ENCODE measurements around the gene FAM76B. TPM values are rescaled to one million over a fixed set of nuclear protein-coding genes. Genes with fewer than 3 reads are reported as not detected.

The FAM76B gene
- total RNA-seq, 1 donor from 2014 or later, result 139 TPM

GRCh38 chr11:95791709-95792033 lies 2.1 kb upstream of the FAM76B start:
- H3K4me3 ChIP-seq, result peak overlapping the region; percentile 100
- H3F3A ChIP-seq (ENCODE audit: low read depth), result peaks cover 26% of the 10 kb centered on the region
- no peaks in the 10 kb centered on the region for H3K27me3 ChIP-seq
- Mint-ChIP-seq H3K36me3 (peaks cover 8% of the 10 kb centered on the region), H3K4me1 (peaks cover 34% of the 10 kb centered on the region), H3K27ac (no peak overlapping the region), H3K4me3 (peak overlapping the region; percentile 99), H3K27me3 (ENCODE audit: insufficient read depth, low read depth) (peaks cover 7% of the 10 kb centered on the region), H3K9me3 (no peaks in the 10 kb centered on the region)
- H3K4me1 ChIP-seq, result peaks cover 15% of the 10 kb centered on the region
- H3K36me3 ChIP-seq, result peaks cover 3% of the 10 kb centered on the region
- peak; percentile 11 for DNase-seq (ENCODE audit: low spot score)
- H3K27ac ChIP-seq, result no peak overlapping the region
- peak overlapping the region; percentile 93 for H3K9ac ChIP-seq
- H3K9me3 ChIP-seq (ENCODE audit: low read depth), result no peaks in the 10 kb centered on the region
- no peak overlapping the region for H2AFZ ChIP-seq (replicated peaks)
- H3K79me2 ChIP-seq (ENCODE audit: low read depth), result peaks cover 88% of the 10 kb centered on the region
- peak overlapping the region; percentile 95 for H3K4me2 ChIP-seq
- H4K20me1 ChIP-seq (ENCODE audit: low read depth), result peaks cover 67% of the 10 kb centered on the region
- no peak for TF ChIP-seq EZH2 (IDR thresholded peaks at IDR 0.05)
- TF ChIP-seq, protein P1, sequence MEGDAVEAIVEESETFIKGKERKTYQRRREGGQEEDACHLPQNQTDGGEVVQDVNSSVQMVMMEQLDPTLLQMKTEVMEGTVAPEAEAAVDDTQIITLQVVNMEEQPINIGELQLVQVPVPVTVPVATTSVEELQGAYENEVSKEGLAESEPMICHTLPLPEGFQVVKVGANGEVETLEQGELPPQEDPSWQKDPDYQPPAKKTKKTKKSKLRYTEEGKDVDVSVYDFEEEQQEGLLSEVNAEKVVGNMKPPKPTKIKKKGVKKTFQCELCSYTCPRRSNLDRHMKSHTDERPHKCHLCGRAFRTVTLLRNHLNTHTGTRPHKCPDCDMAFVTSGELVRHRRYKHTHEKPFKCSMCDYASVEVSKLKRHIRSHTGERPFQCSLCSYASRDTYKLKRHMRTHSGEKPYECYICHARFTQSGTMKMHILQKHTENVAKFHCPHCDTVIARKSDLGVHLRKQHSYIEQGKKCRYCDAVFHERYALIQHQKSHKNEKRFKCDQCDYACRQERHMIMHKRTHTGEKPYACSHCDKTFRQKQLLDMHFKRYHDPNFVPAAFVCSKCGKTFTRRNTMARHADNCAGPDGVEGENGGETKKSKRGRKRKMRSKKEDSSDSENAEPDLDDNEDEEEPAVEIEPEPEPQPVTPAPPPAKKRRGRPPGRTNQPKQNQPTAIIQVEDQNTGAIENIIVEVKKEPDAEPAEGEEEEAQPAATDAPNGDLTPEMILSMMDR (IDR thresholded peaks at IDR 0.05), result no peak
- TF ChIP-seq EZH2phosphoT487 (IDR thresholded peaks at IDR 0.05), result no peak

- peaks cover 7% of the 10 kb centered on the region for H3K27me3 Mint-ChIP-seq (ENCODE audit: insufficient read depth, low read depth)
- peaks cover 62% of the 10 kb centered on the region for H4K20me1 ChIP-seq (ENCODE audit: low read depth)
- peaks cover 26% of the 10 kb centered on the region for H3F3A ChIP-seq (ENCODE audit: low read depth)
- peak overlapping the region; percentile 99 for H3K27ac ChIP-seq
- H3K27me3 ChIP-seq, result no peaks in the 10 kb centered on the region
- peaks cover 15% of the 10 kb centered on the region for H3K4me1 ChIP-seq
- peak overlapping the region; percentile 99 for H3K4me3 Mint-ChIP-seq
- peak overlapping the region; percentile 70 for H2AFZ ChIP-seq (replicated peaks)
- peak; percentile 77 for DNase-seq (ENCODE audit: low spot score)
- peaks cover 10% of the 10 kb centered on the region for H3K36me3 Mint-ChIP-seq
- H3K27ac Mint-ChIP-seq, result peak overlapping the region; percentile 99
- H3K4me2 ChIP-seq, result peak overlapping the region; percentile 95
- H3K9ac ChIP-seq, result peak overlapping the region; percentile 93
- no peak for TF ChIP-seq EZH2phosphoT487 (IDR thresholded peaks at IDR 0.05)
- no peak for TF ChIP-seq EZH2 (IDR thresholded peaks at IDR 0.05)
- TF ChIP-seq, protein P1 (IDR thresholded peaks at IDR 0.05), result no peak
- peak overlapping the region; percentile 100 for H3K4me3 ChIP-seq
- no peaks in the 10 kb centered on the region for H3K9me3 Mint-ChIP-seq
- peaks cover 88% of the 10 kb centered on the region for H3K79me2 ChIP-seq (ENCODE audit: low read depth)
- peaks cover 34% of the 10 kb centered on the region for H3K4me1 Mint-ChIP-seq
- peaks cover 8% of the 10 kb centered on the region for H3K36me3 ChIP-seq
- no peaks in the 10 kb centered on the region for H3K9me3 ChIP-seq (ENCODE audit: low read depth)
Measured at GRCh38 chr11:95790933-95791708, 1.5 kb upstream of the FAM76B start.

- peaks cover 26% of the 10 kb centered on the region for H3F3A ChIP-seq (ENCODE audit: low read depth)
- peak within 1 kb of the TSS; percentile 99 for H3K4me3 Mint-ChIP-seq
- TF ChIP-seq EZH2phosphoT487 (IDR thresholded peaks at IDR 0.05) (no peak), EZH2 (IDR thresholded peaks at IDR 0.05) (no peak)
- TF ChIP-seq, protein P1 (IDR thresholded peaks at IDR 0.05), result no peak
- H2AFZ ChIP-seq (replicated peaks), result peak within 1 kb of the TSS; percentile 70
- H3K79me2 ChIP-seq (ENCODE audit: low read depth), result peaks cover 86% of the 10 kb centered on the region
- peaks cover 16% of the 10 kb centered on the region for H3K36me3 ChIP-seq
- peaks cover 15% of the 10 kb centered on the region for H3K4me1 ChIP-seq
- peak within 1 kb of the TSS; percentile 100 for H3K4me3 ChIP-seq
- no peaks in the 10 kb centered on the region for H3K27me3 ChIP-seq
- peak; percentile 99 for DNase-seq (ENCODE audit: low spot score)
- H3K27ac ChIP-seq, result peak within 1 kb of the TSS; percentile 99
- H4K20me1 ChIP-seq (ENCODE audit: low read depth), result peaks cover 54% of the 10 kb centered on the region
- H3K27ac Mint-ChIP-seq, result peak within 1 kb of the TSS; percentile 99
- H3K4me2 ChIP-seq, result peak within 1 kb of the TSS; percentile 95
- peaks cover 8% of the 10 kb centered on the region for H3K27me3 Mint-ChIP-seq (ENCODE audit: insufficient read depth, low read depth)
- H3K9me3 Mint-ChIP-seq, result no peaks in the 10 kb centered on the region
- peak within 1 kb of the TSS; percentile 93 for H3K9ac ChIP-seq
- peaks cover 15% of the 10 kb centered on the region for H3K36me3 Mint-ChIP-seq
- no peaks in the 10 kb centered on the region for H3K9me3 ChIP-seq (ENCODE audit: low read depth)
- H3K4me1 Mint-ChIP-seq, result peaks cover 34% of the 10 kb centered on the region
Measured at GRCh38 chr11:95790123-95790932, 746 bp upstream of the FAM76B start, which contains the start of gene CEP57. CEP57 (plus strand) TSS chr11:95790498; CDS start chr11:95790699, 201 bp downstream.
